Activated T-helper 1 cell treated with anti-CD3 and anti-CD28 coated beads, Interleukin-12 subunit alpha, Interleukin-12 subunit beta, Interleukin-2, Interleukin-4 antibody, amounts not matched to agents 30 ng/mL and 10 ng/mL and 1 ng/mL, durations not matched to agents 14 hours and 24 hours and 36 hours (primary cell): ENCODE results near the gene CA7. TPM values are rescaled to one million over a fixed set of nuclear protein-coding genes. Genes with fewer than 3 reads are reported as not detected.

Experiments used
- DNase-seq: peaks from one replicate; pipeline ENCODE4 v3.0.0; 2021; ENCODE audit warnings: low spot score
- H3K27ac Mint-ChIP-seq: one replicate; pipeline ENCODE4 v1.8.0; 2021; ENCODE audit warnings: mild to moderate bottlenecking, mixed read lengths
- H3K27me3 Mint-ChIP-seq: one replicate; pipeline ENCODE4 v1.8.0; 2022; ENCODE audit warnings: mild to moderate bottlenecking, moderate library complexity, mixed read lengths; ENCODE audit not compliant: insufficient read depth
- H3K36me3 Mint-ChIP-seq: one replicate; pipeline ENCODE4 v1.8.0; 2021; ENCODE audit warnings: low read depth, mixed read lengths
- H3K4me1 Mint-ChIP-seq: one replicate; pipeline ENCODE4 v1.8.0; 2021; ENCODE audit warnings: low read depth, mixed read lengths
- H3K4me3 Mint-ChIP-seq: one replicate; pipeline ENCODE4 v1.8.0; 2021; ENCODE audit warnings: mild to moderate bottlenecking, moderate library complexity, mixed read lengths
- H3K9me3 Mint-ChIP-seq: one replicate; pipeline ENCODE4 v1.8.0; 2021; ENCODE audit warnings: mixed read lengths
- intact Hi-C: fragments of 100-400 bp; cut with micrococcal nuclease; formaldehyde crosslinking; loops from one replicate; pipeline ENCODE4 v1.15.1; 2024
- total RNA-seq: library from RNA; stranded (reverse); gene quantifications from 2 replicates; pipeline ENCODE4 v1.2.3, GENCODE V29; 2022

The CA7 gene
- total RNA-seq = 0.13 and 0.39 TPM in 2 replicates

DNA sequence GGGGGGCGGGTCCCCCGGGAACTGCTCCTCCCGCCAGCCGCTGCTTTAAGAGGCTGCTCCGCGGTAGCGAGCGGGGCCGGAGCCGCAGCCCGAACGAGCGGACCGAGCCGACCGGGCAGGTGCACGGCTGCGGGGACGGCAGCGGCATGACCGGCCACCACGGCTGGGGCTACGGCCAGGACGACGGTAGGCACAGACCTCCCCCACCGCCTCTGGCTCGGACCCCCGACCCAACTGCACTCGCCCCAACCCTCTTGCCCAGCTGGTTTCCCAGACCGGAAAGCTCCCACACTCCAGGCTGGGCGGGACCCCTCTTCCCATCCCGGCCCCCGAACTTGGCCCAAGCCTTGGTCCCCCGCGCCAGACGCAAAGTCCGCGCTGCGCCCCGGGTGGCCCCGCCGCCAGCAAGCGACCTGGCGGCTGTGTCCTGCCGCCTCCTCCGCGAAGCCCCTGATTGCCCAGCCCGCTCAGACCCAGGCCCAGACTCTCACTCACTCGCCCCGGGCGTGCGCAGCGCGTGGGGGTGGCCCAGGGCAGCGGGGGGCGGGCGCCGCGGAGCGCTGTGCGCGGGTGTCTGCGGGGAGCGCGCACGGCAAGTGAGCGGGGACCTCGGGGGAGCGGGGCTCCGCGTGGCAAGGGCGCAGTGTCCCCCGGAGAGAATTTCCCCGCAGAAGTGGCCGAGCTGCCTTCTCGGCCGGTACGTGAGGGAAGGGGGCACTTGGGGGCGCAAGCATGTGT lies at the start of gene CA7:
Gene CA7, plus strand, starts transcription at position 73 of the 738 bp plus-strand sequence. Its CDS starts 74 bp downstream, at position 147.
- DNase-seq = no peak
- Mint-ChIP-seq H3K27me3 (peaks cover 39% of the 10 kb centered on the region), H3K4me3 (peak within 1 kb of the TSS; percentile 53), H3K27ac (peak within 1 kb of the TSS; percentile 56), H3K4me1 (peaks cover 15% of the 10 kb centered on the region), H3K9me3 (no peaks in the 10 kb centered on the region), H3K36me3 (no peaks in the 10 kb centered on the region)
- intact Hi-C loops = no loop called here

DNA sequence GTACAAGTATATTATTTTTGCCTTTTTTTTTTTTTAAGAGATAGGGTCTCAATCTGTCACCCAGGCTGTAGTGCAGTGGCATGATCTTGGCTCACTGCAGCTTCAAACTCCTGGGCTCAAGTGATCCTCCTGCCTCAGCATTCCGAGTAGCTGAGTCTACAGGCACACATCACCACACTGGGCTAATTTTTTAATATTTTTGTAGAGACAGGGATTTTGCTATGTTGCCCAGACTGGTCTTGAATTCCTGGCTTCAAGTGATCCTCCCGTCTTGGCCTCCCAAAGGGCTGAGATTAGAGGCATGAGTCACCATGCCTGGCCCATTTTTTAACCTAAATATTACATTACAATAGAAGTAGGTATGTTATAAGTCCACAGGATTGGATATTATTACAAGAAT lies 46.1 kb upstream of the CA7 start:
- Mint-ChIP-seq H3K9me3 (no peaks in the 10 kb centered on the region), H3K4me3 (no peak overlapping the region), H3K4me1 (no peaks in the 10 kb centered on the region), H3K27me3 (no peaks in the 10 kb centered on the region), H3K27ac (no peak overlapping the region), H3K36me3 (no peaks in the 10 kb centered on the region)
- no peak for DNase-seq
- intact Hi-C loops = no loop called here

DNA sequence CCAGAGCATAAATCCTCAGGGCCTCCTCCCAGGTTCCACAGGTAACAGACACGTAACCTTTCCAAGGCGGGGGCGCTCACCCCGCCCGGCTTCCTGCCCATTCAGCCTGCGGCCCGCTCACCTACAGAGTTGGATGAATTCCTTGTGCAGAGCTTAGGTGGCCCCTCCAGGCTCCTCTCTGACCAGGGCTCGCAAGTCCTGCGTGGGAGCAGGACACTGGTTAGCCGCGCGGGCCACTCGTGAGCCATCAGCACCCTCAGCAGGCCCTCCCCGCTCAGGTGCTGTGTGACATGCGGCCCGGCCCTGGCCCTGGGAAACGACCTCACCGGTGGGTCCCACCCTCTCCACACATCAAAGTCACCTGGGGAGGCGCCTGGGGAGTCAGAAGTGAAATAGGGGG lies 43.4 kb upstream of the CA7 start:
- no peaks in the 10 kb centered on the region for H3K27me3 Mint-ChIP-seq
- intact Hi-C loops = no loop called here

DNA sequence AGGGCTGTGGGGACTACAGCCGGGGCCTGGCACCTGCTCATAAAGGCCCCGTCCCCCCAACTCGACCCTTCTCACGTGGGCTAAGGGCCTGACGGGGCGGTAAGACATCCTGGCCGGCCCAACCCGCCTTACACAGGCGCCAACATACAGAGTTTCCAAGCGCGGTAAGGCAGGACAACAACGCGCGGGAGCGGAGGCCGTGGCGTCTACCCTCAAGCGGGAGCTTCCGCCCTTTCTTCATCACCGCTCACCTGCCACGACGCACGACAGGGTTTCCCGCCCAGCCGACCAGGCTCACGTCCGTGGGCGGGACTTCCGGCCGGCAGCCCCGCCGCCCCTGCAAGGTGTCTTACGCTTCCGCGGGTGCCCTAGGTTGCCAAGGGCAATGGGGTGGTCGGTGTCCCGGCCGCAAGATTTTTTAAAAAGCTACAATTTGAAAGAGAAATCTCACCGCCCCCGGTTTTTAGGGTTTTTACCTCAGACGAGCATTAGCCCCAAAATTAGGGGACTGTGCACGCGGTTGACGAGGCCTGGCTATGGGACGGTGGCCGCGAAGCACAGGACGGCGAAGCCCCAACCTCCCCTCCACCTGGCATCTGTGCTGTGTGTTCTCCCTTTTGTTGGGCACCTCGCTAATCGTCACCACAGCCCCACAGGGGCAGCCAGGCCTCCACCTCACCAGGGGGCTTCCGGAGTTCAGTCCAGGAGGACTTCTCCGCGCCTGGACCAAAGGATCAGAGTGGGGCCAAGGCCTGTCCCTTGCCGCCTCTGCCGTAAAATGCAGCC lies 42.7 kb upstream of the CA7 start, which contains the start of gene TERB1:
Gene TERB1, minus strand, starts transcription at position 265 of the 786 bp plus-strand sequence. CDS start 4,786 bp downstream, outside the sequence.
- Mint-ChIP-seq H3K9me3 (no peaks in the 10 kb centered on the region), H3K4me1 (no peaks in the 10 kb centered on the region), H3K27ac (no peak within 1 kb of the TSS), H3K36me3 (peaks cover 18% of the 10 kb centered on the region), H3K4me3 (no peak within 1 kb of the TSS), H3K27me3 (no peaks in the 10 kb centered on the region)
- intact Hi-C loops = no loop called here
- DNase-seq = no peak

More for the DNA sequence above, 43.4 kb upstream of the CA7 start:
- DNase-seq = no peak
- no peaks in the 10 kb centered on the region for H3K4me1 Mint-ChIP-seq
- H3K4me3 Mint-ChIP-seq = no peak overlapping the region
- peaks cover 18% of the 10 kb centered on the region for H3K36me3 Mint-ChIP-seq
- no peaks in the 10 kb centered on the region for H3K9me3 Mint-ChIP-seq
- no peak overlapping the region for H3K27ac Mint-ChIP-seq

DNA sequence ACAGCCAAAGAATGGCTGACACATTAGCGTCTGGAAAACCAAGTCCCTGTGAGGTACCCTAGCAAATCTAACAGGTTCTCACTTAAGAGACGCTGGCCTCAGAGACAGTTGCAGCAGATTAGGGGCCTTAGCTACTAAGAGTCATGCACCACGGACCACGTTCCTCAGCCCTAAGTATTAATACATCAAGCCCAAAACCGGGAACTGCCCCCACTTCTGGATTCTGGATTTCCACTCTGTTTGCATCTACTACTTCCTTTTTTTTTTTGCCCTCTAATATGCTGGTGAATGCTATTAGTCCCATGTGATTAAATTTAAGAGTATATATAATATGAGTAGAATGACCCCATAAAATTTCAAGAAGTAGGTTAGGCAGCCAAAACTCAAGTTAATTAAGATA lies 42.1 kb upstream of the CA7 start:
- no peaks in the 10 kb centered on the region for H3K27me3 Mint-ChIP-seq
- intact Hi-C loops = no loop called here
- no peak for DNase-seq
- no peaks in the 10 kb centered on the region for H3K9me3 Mint-ChIP-seq
- H3K4me3 Mint-ChIP-seq = no peak overlapping the region
- no peak overlapping the region for H3K27ac Mint-ChIP-seq
- peaks cover 18% of the 10 kb centered on the region for H3K36me3 Mint-ChIP-seq
- no peaks in the 10 kb centered on the region for H3K4me1 Mint-ChIP-seq

DNA sequence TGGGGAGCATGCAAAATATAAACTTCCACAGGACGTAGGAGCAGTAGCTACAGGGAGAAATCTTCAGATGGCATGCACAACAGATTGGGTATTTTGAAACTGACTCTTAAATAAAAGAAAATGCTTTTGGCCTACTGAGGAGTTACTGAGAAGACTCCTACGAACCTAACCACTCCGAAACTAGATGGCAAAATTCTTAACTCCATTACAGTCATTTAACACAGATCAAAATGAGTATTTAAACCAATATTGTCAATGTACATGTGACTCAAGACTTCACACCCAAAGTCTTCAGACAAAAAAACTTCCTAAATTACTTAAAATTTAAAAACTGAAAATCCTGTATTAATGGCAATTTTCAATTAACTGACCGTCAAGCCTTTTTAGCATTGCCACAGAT lies 34.4 kb upstream of the CA7 start:
- no peaks in the 10 kb centered on the region for H3K4me1 Mint-ChIP-seq
- H3K9me3 Mint-ChIP-seq = no peaks in the 10 kb centered on the region
- intact Hi-C loops = no loop called here
- H3K4me3 Mint-ChIP-seq = no peak overlapping the region
- H3K36me3 Mint-ChIP-seq = peaks cover 53% of the 10 kb centered on the region
- no peak for DNase-seq
- H3K27me3 Mint-ChIP-seq = no peaks in the 10 kb centered on the region
- H3K27ac Mint-ChIP-seq = no peak overlapping the region

DNA sequence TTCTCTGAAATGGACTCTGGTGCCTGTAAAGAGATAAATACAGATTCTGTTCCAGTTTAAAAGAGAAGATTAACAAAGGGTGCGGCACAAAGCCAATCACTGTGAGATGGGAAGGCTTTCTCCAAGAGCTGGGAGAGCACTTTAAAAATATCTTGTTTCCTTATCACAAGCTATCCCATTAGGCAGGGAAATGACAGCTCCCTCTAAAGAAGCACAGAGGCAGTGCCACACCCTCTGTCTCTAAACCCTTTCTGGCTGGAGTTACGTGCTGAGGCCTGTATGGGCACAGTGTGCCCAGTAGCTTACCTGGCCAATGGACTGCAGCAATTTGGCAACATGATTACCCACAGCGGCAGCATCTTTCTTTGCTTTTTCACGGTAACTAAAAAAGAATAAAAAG lies 33.8 kb upstream of the CA7 start:
- peaks cover 52% of the 10 kb centered on the region for H3K36me3 Mint-ChIP-seq
- no peaks in the 10 kb centered on the region for H3K27me3 Mint-ChIP-seq
- no peaks in the 10 kb centered on the region for H3K9me3 Mint-ChIP-seq
- no peak for DNase-seq
- intact Hi-C loops = no loop called here
- no peak overlapping the region for H3K27ac Mint-ChIP-seq
- no peak overlapping the region for H3K4me3 Mint-ChIP-seq
- H3K4me1 Mint-ChIP-seq = no peaks in the 10 kb centered on the region

DNA sequence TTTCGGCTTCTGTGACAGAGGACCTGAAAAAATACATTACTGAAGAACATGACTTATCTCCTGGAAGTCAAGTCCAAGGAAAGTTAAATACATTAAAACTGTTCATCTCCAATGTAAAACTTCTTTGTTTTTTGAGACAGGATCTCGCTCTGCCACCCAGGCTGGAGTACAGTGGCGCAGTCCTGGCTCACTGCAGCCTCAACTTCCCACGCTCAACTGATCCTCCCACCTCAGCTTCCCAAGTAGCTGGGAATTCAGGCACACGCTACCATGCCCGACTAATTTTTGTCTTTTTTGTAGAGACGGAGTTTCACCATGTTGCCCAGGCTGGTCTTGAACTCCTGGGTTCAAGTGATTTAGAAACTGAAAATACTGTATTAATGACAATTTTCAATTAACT lies 33.2 kb upstream of the CA7 start:
- H3K27me3 Mint-ChIP-seq = no peaks in the 10 kb centered on the region
- no peak overlapping the region for H3K4me3 Mint-ChIP-seq
- H3K27ac Mint-ChIP-seq = no peak overlapping the region
- no peaks in the 10 kb centered on the region for H3K4me1 Mint-ChIP-seq
- intact Hi-C loops = no loop called here
- peaks cover 49% of the 10 kb centered on the region for H3K36me3 Mint-ChIP-seq
- DNase-seq = no peak
- H3K9me3 Mint-ChIP-seq = no peaks in the 10 kb centered on the region

DNA sequence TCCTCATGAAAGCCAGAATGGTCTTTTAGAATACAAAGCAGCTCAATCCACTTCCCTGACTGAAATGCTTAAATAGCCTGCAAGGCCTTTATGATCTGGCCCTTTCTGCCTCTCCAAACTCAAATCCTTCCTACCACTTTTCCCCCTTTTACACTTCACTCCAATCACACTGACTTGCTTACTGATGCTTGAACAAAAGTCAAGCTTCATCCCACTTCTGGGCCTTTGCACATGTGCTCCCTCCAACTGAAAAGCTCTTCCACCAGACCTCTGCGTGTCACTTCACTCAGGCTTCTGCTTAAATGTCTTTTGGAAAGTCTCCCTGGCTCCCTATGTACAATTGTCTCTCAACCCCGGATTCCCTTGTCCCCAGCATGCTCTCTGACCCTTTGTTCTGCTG lies 29.5 kb upstream of the CA7 start:
- H3K4me3 Mint-ChIP-seq = no peak overlapping the region
- no peaks in the 10 kb centered on the region for H3K27me3 Mint-ChIP-seq
- no peak overlapping the region for H3K27ac Mint-ChIP-seq
- H3K4me1 Mint-ChIP-seq = no peaks in the 10 kb centered on the region
- DNase-seq = no peak
- intact Hi-C loops = no loop called here
- peaks cover 45% of the 10 kb centered on the region for H3K36me3 Mint-ChIP-seq
- H3K9me3 Mint-ChIP-seq = no peaks in the 10 kb centered on the region

DNA sequence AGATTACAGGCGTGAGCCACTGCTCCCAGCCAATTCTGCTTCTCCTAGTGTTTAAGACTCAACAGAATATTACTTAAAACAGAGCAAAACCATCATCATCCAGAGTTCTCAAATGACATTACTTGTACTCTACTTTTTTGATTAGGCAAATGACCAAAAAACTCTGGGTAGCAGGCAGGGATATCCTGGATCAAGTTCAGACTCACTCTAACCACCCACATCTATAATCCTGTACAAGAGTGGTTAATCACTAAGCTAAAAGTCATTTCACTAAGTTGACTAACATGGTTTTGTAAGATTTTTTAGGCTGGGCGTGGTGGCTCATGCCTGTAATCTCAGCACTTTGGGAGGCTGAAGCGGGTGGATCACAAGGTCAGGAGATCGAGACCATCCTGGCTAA lies 20.2 kb upstream of the CA7 start:
- H3K9me3 Mint-ChIP-seq = no peaks in the 10 kb centered on the region
- H3K4me3 Mint-ChIP-seq = no peak overlapping the region
- intact Hi-C loops = no loop called here
- H3K36me3 Mint-ChIP-seq = peaks cover 48% of the 10 kb centered on the region
- no peak for DNase-seq
- H3K27me3 Mint-ChIP-seq = no peaks in the 10 kb centered on the region
- no peak overlapping the region for H3K27ac Mint-ChIP-seq
- peaks cover 17% of the 10 kb centered on the region for H3K4me1 Mint-ChIP-seq

DNA sequence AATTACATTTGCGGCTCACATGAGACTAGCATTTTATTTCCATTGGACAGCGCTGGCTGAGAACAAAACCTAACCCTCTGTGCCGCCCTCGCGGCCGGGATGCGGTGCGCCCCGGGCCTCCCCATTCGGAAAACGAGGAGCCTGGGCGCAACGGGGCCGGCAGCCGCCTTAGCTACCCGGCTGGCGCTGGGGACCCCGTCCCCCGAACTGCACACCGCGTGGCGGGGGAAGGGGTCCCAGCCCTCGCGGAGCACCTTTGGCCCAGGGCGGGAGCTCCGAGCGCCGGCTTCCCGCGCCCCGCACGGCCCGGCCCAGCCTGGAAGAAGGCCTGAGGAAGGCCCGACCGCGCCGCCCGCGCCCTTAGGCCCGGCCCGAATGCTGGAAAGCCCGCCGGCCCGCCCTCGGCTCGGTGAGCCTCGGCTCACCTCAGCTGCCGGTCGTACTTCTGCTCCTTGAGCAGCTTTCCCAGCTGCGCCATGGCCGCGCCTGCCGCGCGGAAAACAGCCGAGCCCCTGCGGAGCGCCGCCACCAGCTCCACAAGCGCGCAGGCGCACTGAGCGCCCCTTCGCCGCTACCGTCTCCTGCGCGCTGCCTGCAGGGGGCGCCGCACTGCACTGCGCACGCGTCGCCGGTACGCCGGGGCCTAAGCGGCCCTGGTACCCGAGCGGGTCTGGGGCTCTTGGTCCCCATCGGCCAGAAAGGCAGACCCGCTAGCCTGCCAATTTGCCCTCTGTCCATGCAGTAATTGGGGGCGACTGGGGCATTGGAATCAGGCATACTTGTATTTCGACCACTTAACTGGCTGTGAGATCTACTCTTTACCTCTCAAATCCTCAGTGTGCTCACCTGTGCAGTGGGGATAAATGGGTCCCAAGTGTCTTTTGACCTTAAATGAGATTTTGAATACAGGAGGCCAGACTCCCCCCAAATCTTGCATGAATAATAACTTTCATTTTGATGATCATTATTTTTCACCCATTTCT lies 13.5 kb upstream of the CA7 start, which contains the start of gene NAE1:
Gene NAE1, minus strand, starts transcription at position 555 of the 983 bp plus-strand sequence. Its CDS starts 77 bp downstream, at position 478.
- Mint-ChIP-seq H3K27ac (peak within 1 kb of the TSS; percentile 72), H3K36me3 (peaks cover 18% of the 10 kb centered on the region), H3K4me3 (peak within 1 kb of the TSS; percentile 83), H3K4me1 (peaks cover 20% of the 10 kb centered on the region), H3K9me3 (no peaks in the 10 kb centered on the region), H3K27me3 (peaks cover 2% of the 10 kb centered on the region)
- DNase-seq = peak; percentile 90
- intact Hi-C loops = loop anchor here (1.0 to 2.0 kb wide), 5 partner anchors 37 to 134 kb away; partner anchors contain the start of genes CMTM4 and DYNC1LI2

DNA sequence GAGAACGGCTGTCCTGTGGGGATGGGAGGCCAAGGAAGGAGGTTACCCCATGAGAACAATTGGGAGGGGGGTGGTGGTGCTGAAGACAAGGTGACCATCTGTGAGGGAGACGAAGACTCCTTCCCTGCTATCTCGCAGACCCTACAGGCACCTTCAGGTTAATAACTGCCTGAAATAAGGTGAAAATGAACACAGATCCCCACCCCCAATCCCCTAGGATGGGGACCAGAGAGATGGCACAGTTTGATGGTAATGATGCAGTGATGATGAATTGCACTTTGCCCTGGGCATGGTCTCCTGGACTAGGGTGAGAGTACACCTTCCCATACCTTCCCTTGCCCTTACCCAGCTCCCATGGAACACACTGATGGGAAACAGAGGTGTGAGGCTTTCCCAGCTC lies 12.0 kb upstream of the CA7 start:
- peaks cover 4% of the 10 kb centered on the region for H3K27me3 Mint-ChIP-seq
- intact Hi-C loops = no loop called here
- DNase-seq = no peak
- H3K36me3 Mint-ChIP-seq = peaks cover 8% of the 10 kb centered on the region
- no peaks in the 10 kb centered on the region for H3K9me3 Mint-ChIP-seq
- no peak overlapping the region for H3K27ac Mint-ChIP-seq
- H3K4me3 Mint-ChIP-seq = no peak overlapping the region
- H3K4me1 Mint-ChIP-seq = peaks cover 12% of the 10 kb centered on the region
